ENCODE measurements around the gene SASH3.

SASH3 gene

GRCh38 chrX:129793604-129794191, 13.9 kb downstream of the SASH3 start:
- DNase-seq (ENCODE audit: extremely low spot score) = no peak
- ChIA-PET CTCF (interaction anchor here (0.6 kb wide), 1 partner anchor 232 kb away, joined by 3 read pairs; no protein-coding TSS in a partner anchor), POLR2A (no interaction called here)
- TF ChIP-seq LEF1 (IDR thresholded peaks at IDR 0.05; ENCODE audit: borderline replicate concordance) (no peak), TARDBP (IDR thresholded peaks at IDR 0.05) (no peak), HDGF (IDR thresholded peaks at IDR 0.05; ENCODE audit: borderline replicate concordance) (no peak), CTBP1 (IDR thresholded peaks at IDR 0.05; ENCODE audit: borderline replicate concordance) (no peak), ZNF384 (IDR thresholded peaks at IDR 0.05) (no peak), PKNOX1 (IDR thresholded peaks at IDR 0.05) (no peak), NFRKB (IDR thresholded peaks at IDR 0.05) (no peak), SP1 (IDR thresholded peaks at IDR 0.05) (no peak), SUZ12 (IDR thresholded peaks at IDR 0.05) (no peak), ARNT (IDR thresholded peaks at IDR 0.05) (no peak)

- TF ChIP-seq LEF1 (IDR thresholded peaks at IDR 0.05; ENCODE audit: borderline replicate concordance) (no peak), CTBP1 (IDR thresholded peaks at IDR 0.05; ENCODE audit: borderline replicate concordance) (no peak), PKNOX1 (IDR thresholded peaks at IDR 0.05) (no peak), HDGF (IDR thresholded peaks at IDR 0.05; ENCODE audit: borderline replicate concordance) (no peak), SUZ12 (IDR thresholded peaks at IDR 0.05) (no peak), FOXK2 (IDR thresholded peaks at IDR 0.05) (no peak), SP1 (IDR thresholded peaks at IDR 0.05) (no peak), L3MBTL2 (conservative IDR thresholded peaks at IDR 0.05) (no peak), BHLHE40 (IDR thresholded peaks at IDR 0.05; ENCODE audit: borderline replicate concordance) (no peak), FOXA1 (IDR thresholded peaks at IDR 0.05) (no peak)
- ChIA-PET POLR2A (no interaction called here), CTCF (no interaction called here)
- DNase-seq (ENCODE audit: extremely low spot score) = no peak
These were observed 15.8 kb downstream of the SASH3 start for GRCh38 chrX:129795584-129795983.

- POLR2A ChIA-PET = no interaction called here
These were observed 17.6 kb downstream of the SASH3 start for GRCh38 chrX:129797251-129797906.

GRCh38 chrX:129798456-129798855, 18.7 kb downstream of the SASH3 start:
- POLR2A ChIA-PET = no interaction called here
- CTCF ChIA-PET = no interaction called here

More at GRCh38 chrX:129797251-129797906, 17.6 kb downstream of the SASH3 start:
- no peak for DNase-seq (ENCODE audit: extremely low spot score)
- TF ChIP-seq FOXM1 (IDR thresholded peaks at IDR 0.05; ENCODE audit: borderline replicate concordance) (no peak), ELF4 (IDR thresholded peaks at IDR 0.05) (no peak), ZNF384 (IDR thresholded peaks at IDR 0.05) (no peak), CTBP1 (IDR thresholded peaks at IDR 0.05; ENCODE audit: borderline replicate concordance) (no peak), FOXK2 (IDR thresholded peaks at IDR 0.05) (no peak), SUZ12 (IDR thresholded peaks at IDR 0.05) (no peak), HDGF (IDR thresholded peaks at IDR 0.05; ENCODE audit: borderline replicate concordance) (no peak), FOXA1 (IDR thresholded peaks at IDR 0.05) (no peak), TARDBP (IDR thresholded peaks at IDR 0.05) (no peak), PKNOX1 (IDR thresholded peaks at IDR 0.05) (no peak), NFRKB (IDR thresholded peaks at IDR 0.05) (no peak)
- CTCF ChIA-PET = no interaction called here

GRCh38 chrX:129798888-129799287, 19.1 kb downstream of the SASH3 start:
- TF ChIP-seq TARDBP (IDR thresholded peaks at IDR 0.05) (no peak), L3MBTL2 (conservative IDR thresholded peaks at IDR 0.05) (no peak), HDGF (IDR thresholded peaks at IDR 0.05; ENCODE audit: borderline replicate concordance) (no peak), ELF4 (IDR thresholded peaks at IDR 0.05) (no peak), ZNF384 (IDR thresholded peaks at IDR 0.05) (no peak), LEF1 (IDR thresholded peaks at IDR 0.05; ENCODE audit: borderline replicate concordance) (no peak), FOXM1 (IDR thresholded peaks at IDR 0.05; ENCODE audit: borderline replicate concordance) (no peak), CTBP1 (IDR thresholded peaks at IDR 0.05; ENCODE audit: borderline replicate concordance) (no peak), FOXA1 (IDR thresholded peaks at IDR 0.05) (no peak), SUZ12 (IDR thresholded peaks at IDR 0.05) (no peak), FOXK2 (IDR thresholded peaks at IDR 0.05) (no peak), ARNT (IDR thresholded peaks at IDR 0.05) (no peak)
- ChIA-PET CTCF (interaction anchor here (0.6 kb wide), 1 partner anchor 262 kb away, joined by 3 read pairs; no protein-coding TSS in a partner anchor), POLR2A (no interaction called here)
- no peak for DNase-seq (ENCODE audit: extremely low spot score)

More at GRCh38 chrX:129798456-129798855, 18.7 kb downstream of the SASH3 start:
- TF ChIP-seq L3MBTL2 (conservative IDR thresholded peaks at IDR 0.05) (no peak), ARNT (IDR thresholded peaks at IDR 0.05) (no peak), HDGF (IDR thresholded peaks at IDR 0.05; ENCODE audit: borderline replicate concordance) (no peak), NFRKB (IDR thresholded peaks at IDR 0.05) (no peak), ZNF384 (IDR thresholded peaks at IDR 0.05) (no peak), CTBP1 (IDR thresholded peaks at IDR 0.05; ENCODE audit: borderline replicate concordance) (no peak), FOXM1 (IDR thresholded peaks at IDR 0.05; ENCODE audit: borderline replicate concordance) (no peak), SP1 (IDR thresholded peaks at IDR 0.05) (no peak), ELF4 (IDR thresholded peaks at IDR 0.05) (no peak)
- no peak for DNase-seq (ENCODE audit: extremely low spot score)

- CTCF ChIA-PET = no interaction called here
- TF ChIP-seq SP1 (IDR thresholded peaks at IDR 0.05) (no peak), CTBP1 (IDR thresholded peaks at IDR 0.05; ENCODE audit: borderline replicate concordance) (no peak), NFRKB (IDR thresholded peaks at IDR 0.05) (no peak), SUZ12 (IDR thresholded peaks at IDR 0.05) (no peak)
These were observed 20.4 kb downstream of the SASH3 start for GRCh38 chrX:129800186-129800585.

More at GRCh38 chrX:129800186-129800585, 20.4 kb downstream of the SASH3 start:
- DNase-seq (ENCODE audit: extremely low spot score) = no peak
- POLR2A ChIA-PET = no interaction called here
